DOHH2 (cell line): ENCODE results near the gene BRINP1.

Experiments used
- H3F3A ChIP-seq: fragments of 200-600 bp; sonication (generic), shearing (Covaris generic); 2 replicates; pipeline ENCODE4 v1.6.0; 2016; ENCODE audit warnings: antibody characterized with exemption, mild to moderate bottlenecking; ENCODE audit not compliant: control insufficient read depth, insufficient read depth
- H3K27ac ChIP-seq: fragments of 200-600 bp; sonication (generic); 2 replicates; pipeline ENCODE4 v1.5.1; 2014; ENCODE audit warnings: low read depth, mild to moderate bottlenecking, low read length, moderate library complexity
- H3K27me3 ChIP-seq: fragments of 200-600 bp; sonication (generic); 2 replicates; pipeline ENCODE4 v1.6.1; 2014; ENCODE audit warnings: mild to moderate bottlenecking, low read length, mixed read lengths; ENCODE audit not compliant: control insufficient read depth
- H3K36me3 ChIP-seq: fragments of 200-600 bp; sonication (generic); 2 replicates; pipeline ENCODE4 v1.6.1; 2014; ENCODE audit warnings: mild to moderate bottlenecking, low read length, moderate library complexity, mixed read lengths; ENCODE audit not compliant: control insufficient read depth
- H3K4me1 ChIP-seq: fragments of 200-600 bp; sonication (generic); 2 replicates; pipeline ENCODE4 v1.6.1; 2014; ENCODE audit warnings: mild to moderate bottlenecking, low read length, mixed read lengths; ENCODE audit not compliant: control insufficient read depth
- H3K4me2 ChIP-seq: fragments of 200-600 bp; sonication (generic); 2 replicates; pipeline ENCODE4 v1.6.0; 2014; ENCODE audit warnings: mild to moderate bottlenecking, low read length, moderate library complexity
- H3K4me3 ChIP-seq: fragments of 200-600 bp; sonication (generic); 2 replicates; pipeline ENCODE4 v1.5.1; 2014; ENCODE audit warnings: mild to moderate bottlenecking, low read length, mixed read lengths
- H3K79me2 ChIP-seq: fragments of 200-600 bp; sonication (generic); 2 replicates; pipeline ENCODE4 v1.6.1; 2014; ENCODE audit warnings: mild to moderate bottlenecking, low read length, mixed read lengths; ENCODE audit not compliant: control insufficient read depth
- H3K9me2 ChIP-seq: fragments of 200-600 bp; sonication (generic); replicated peaks from 2 replicates; pipeline ENCODE4 v1.6.1; 2014; ENCODE audit warnings: mild to moderate bottlenecking, low read length, mixed read lengths; ENCODE audit not compliant: control insufficient read depth
- H3K9me3 ChIP-seq: fragments of 200-600 bp; sonication (generic); 2 replicates; pipeline ENCODE4 v1.6.1; 2014; ENCODE audit warnings: antibody characterized with exemption, low read length, mixed read lengths; ENCODE audit not compliant: control insufficient read depth, insufficient read depth
- H4K20me1 ChIP-seq: fragments of 200-600 bp; sonication (generic); 2 replicates; pipeline ENCODE4 v1.6.0; 2014; ENCODE audit warnings: low read depth, mild to moderate bottlenecking, antibody characterized with exemption, low read length, moderate library complexity; ENCODE audit not compliant: control insufficient read depth, insufficient read depth
- EZH2phosphoT487 ChIP-seq: fragments of 200-600 bp; sonication (generic); IDR thresholded peaks from 2 replicates; pipeline ENCODE4 v1.6.1; 2017; ENCODE audit warnings: borderline replicate concordance, mild to moderate bottlenecking, antibody characterized with exemption, low read length, moderate library complexity, mixed read lengths
- TF ChIP-seq, protein P1 (sequence below): fragments of 200-600 bp; sonication (generic); IDR thresholded peaks from one replicate; pipeline ENCODE4 v1.5.1; 2014; ENCODE audit warnings: antibody characterized with exemption, mild to moderate bottlenecking, low read depth, low read length; ENCODE audit not compliant: poor library complexity, severe bottlenecking

BRINP1 gene

GRCh38 chr9:119117409-119117808 lies 251.8 kb downstream of the BRINP1 start:
- H3K27me3 ChIP-seq: no peaks in the 10 kb centered on the region
- no peaks in the 10 kb centered on the region for H3K79me2 ChIP-seq
- H4K20me1 ChIP-seq: no peaks in the 10 kb centered on the region
- H3K27ac ChIP-seq: no peak overlapping the region
- no peaks in the 10 kb centered on the region for H3K36me3 ChIP-seq
- no peaks in the 10 kb centered on the region for H3F3A ChIP-seq
- no peaks in the 10 kb centered on the region; the same call in 1 of the 2 replicates for H3K9me2 ChIP-seq
- H3K4me3 ChIP-seq: no peak overlapping the region
- TF ChIP-seq, protein P1, sequence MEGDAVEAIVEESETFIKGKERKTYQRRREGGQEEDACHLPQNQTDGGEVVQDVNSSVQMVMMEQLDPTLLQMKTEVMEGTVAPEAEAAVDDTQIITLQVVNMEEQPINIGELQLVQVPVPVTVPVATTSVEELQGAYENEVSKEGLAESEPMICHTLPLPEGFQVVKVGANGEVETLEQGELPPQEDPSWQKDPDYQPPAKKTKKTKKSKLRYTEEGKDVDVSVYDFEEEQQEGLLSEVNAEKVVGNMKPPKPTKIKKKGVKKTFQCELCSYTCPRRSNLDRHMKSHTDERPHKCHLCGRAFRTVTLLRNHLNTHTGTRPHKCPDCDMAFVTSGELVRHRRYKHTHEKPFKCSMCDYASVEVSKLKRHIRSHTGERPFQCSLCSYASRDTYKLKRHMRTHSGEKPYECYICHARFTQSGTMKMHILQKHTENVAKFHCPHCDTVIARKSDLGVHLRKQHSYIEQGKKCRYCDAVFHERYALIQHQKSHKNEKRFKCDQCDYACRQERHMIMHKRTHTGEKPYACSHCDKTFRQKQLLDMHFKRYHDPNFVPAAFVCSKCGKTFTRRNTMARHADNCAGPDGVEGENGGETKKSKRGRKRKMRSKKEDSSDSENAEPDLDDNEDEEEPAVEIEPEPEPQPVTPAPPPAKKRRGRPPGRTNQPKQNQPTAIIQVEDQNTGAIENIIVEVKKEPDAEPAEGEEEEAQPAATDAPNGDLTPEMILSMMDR: no peak
- no peak for TF ChIP-seq EZH2phosphoT487
- no peak overlapping the region for H3K4me2 ChIP-seq
- H3K4me1 ChIP-seq: no peaks in the 10 kb centered on the region
- H3K9me3 ChIP-seq: no peaks in the 10 kb centered on the region
